AG20443 (cell line): Measurements from ENCODE around the gene SCN1B.
"Not testable (repeated sequence)": the region's sequence is repeated elsewhere in the genome, so short reads cannot be mapped to it uniquely, and the experiment has no call there.

Experiments
- DNase-seq: peaks from one replicate; pipeline ENCODE4 v3.0.0; 2012; ENCODE audit warnings: low spot score, mixed read lengths

Gene SCN1B

GRCh38 chr19:35000647-35001501 is 29.4 kb upstream of the SCN1B start:
- DNase-seq, result peak; percentile 64

GRCh38 chr19:35002037-35002535 is 28.2 kb upstream of the SCN1B start:
- no peak for DNase-seq

- no peak for DNase-seq
These were observed 25.6 kb upstream of the SCN1B start for GRCh38 chr19:35004517-35005255.

- no peak for DNase-seq
These were observed 24.9 kb upstream of the SCN1B start for GRCh38 chr19:35005256-35005977.

GRCh38 chr19:35006007-35006341 is 24.3 kb upstream of the SCN1B start:
- not testable (repeated sequence) for DNase-seq

GRCh38 chr19:35006342-35006998 is 23.8 kb upstream of the SCN1B start:
- no peak for DNase-seq

GRCh38 chr19:35006999-35007365 is 23.3 kb upstream of the SCN1B start:
- DNase-seq, result no peak

- DNase-seq, result not testable (repeated sequence)
These were observed 22.8 kb upstream of the SCN1B start for GRCh38 chr19:35007427-35007826.

- no peak for DNase-seq
These were observed 21.4 kb upstream of the SCN1B start for GRCh38 chr19:35008891-35009341.

- no peak for DNase-seq
These were observed 20.6 kb upstream of the SCN1B start for GRCh38 chr19:35009424-35010415.

GRCh38 chr19:35011091-35011689 is 19.1 kb upstream of the SCN1B start:
- no peak for DNase-seq

GRCh38 chr19:35011737-35012682 is 18.3 kb upstream of the SCN1B start:
- no peak for DNase-seq

- DNase-seq, result peak; percentile 87
These were observed 17.0 kb upstream of the SCN1B start for GRCh38 chr19:35013041-35013819.

GRCh38 chr19:35013820-35014754 is 16.2 kb upstream of the SCN1B start:
- DNase-seq, result no peak

- DNase-seq, result not testable (repeated sequence)
These were observed 15.5 kb upstream of the SCN1B start for GRCh38 chr19:35014774-35015173.

GRCh38 chr19:35015270-35015953 is 14.9 kb upstream of the SCN1B start:
- peak; percentile 57 for DNase-seq

GRCh38 chr19:35015954-35016351 is 14.3 kb upstream of the SCN1B start:
- DNase-seq, result no peak
